BLaER1 (cell line): ENCODE results near the gene PSME2.
A peak's percentile ranks its signal among the peaks of the same experiment; 100 is the strongest.

Source experiments
- H3K27ac ChIP-seq: shearing (Covaris generic); formaldehyde crosslinking; 2 replicates; pipeline ENCODE4 v1.8.1; 2022
- H3K27me3 ChIP-seq: shearing (Covaris generic); formaldehyde crosslinking; 2 replicates; pipeline ENCODE4 v1.8.1; 2022
- H3K36me3 ChIP-seq: shearing (Covaris generic); formaldehyde crosslinking; 2 replicates; pipeline ENCODE4 v1.8.1; 2022
- H3K4me1 ChIP-seq: shearing (Covaris generic); formaldehyde crosslinking; 2 replicates; pipeline ENCODE4 v1.8.1; 2022
- H3K4me2 ChIP-seq: shearing (Covaris generic); formaldehyde crosslinking; 2 replicates; pipeline ENCODE4 v1.8.1; 2022
- H3K4me3 ChIP-seq: shearing (Covaris generic); formaldehyde crosslinking; 2 replicates; pipeline ENCODE4 v1.8.1; 2022
- H3K9ac ChIP-seq: shearing (Covaris generic); formaldehyde crosslinking; 2 replicates; pipeline ENCODE4 v1.8.1; 2022
- H3K9me3 ChIP-seq: shearing (Covaris generic); formaldehyde crosslinking; 2 replicates; pipeline ENCODE4 v1.8.1; 2022
- H4K20me1 ChIP-seq: shearing (Covaris generic); formaldehyde crosslinking; 2 replicates; pipeline ENCODE4 v1.8.1; 2022
- Cebpa-rat ChIP-seq: shearing (Covaris generic); IDR thresholded peaks from 2 replicates; pipeline ENCODE4 v1.8.1; 2022

Gene PSME2

DNA sequence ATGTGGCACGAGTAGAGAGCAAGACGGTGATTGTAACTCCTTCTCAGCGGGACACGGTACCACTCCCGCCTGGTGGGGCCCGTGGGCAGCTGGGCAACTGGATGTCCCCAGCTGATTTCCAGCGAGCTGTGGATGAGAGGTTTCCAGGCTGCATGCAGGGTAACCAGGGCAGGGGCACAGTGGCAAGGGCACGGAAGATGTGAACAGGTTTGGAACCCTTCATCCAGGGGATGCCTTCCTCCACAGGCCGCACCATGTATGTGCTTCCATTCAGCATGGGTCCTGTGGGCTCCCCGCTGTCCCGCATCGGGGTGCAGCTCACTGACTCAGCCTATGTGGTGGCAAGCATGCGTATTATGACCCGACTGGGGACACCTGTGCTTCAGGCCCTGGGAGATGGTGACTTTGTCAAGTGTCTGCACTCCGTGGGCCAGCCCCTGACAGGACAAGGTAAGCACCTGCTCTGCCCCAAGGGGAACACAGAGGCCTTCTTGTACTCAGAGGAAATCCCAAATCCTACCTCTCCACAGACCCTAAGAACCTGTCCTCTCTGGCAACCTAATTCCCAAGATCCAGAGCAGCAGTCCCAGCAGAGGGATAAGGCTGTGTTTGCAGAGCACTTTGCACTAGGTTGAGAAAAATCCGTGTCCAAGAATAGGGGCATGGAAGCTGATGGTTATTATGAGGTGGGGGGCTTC lies 48.0 kb downstream of the PSME2 start:
- Histone ChIP-seq H3K27ac (no peak overlapping the region), H4K20me1 (no peaks in the 10 kb centered on the region), H3K27me3 (no peaks in the 10 kb centered on the region), H3K4me2 (no peak overlapping the region), H3K9me3 (peaks cover 10% of the 10 kb centered on the region), H3K9ac (no peak overlapping the region), H3K4me1 (peaks cover 26% of the 10 kb centered on the region), H3K4me3 (no peak overlapping the region), H3K36me3 (peaks cover 70% of the 10 kb centered on the region)
- TF ChIP-seq Cebpa-rat: no peak

DNA sequence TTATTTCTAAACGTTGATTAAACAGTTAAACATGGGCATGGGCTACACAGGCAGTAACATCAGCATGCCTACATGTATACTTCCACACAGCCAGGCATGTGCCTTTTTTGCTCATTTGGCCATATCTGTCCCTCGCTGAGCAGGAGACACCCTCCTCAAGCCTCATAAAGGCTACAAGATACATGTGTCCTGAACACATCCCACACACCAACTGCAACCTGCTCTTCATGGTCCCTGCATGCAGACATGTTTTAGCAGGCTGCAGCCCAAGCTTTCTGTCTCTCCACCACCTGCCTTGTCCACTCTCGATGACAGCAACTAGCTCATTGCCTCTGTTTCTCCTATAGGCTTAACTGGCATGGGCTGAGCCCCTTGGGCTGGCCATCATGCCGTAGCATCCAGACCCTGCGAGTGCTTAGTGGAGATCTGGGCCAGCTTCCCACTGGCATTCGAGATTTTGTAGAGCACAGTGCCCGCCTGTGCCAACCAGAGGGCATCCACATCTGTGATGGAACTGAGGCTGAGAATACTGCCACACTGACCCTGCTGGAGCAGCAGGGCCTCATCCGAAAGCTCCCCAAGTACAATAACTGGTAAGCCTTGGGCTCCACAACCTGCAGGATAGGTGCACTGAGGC lies 49.7 kb downstream of the PSME2 start:
- H3K36me3 ChIP-seq: peaks cover 53% of the 10 kb centered on the region
- H3K4me1 ChIP-seq: peaks cover 41% of the 10 kb centered on the region
- no peak for TF ChIP-seq Cebpa-rat
- H3K4me2 ChIP-seq: peak overlapping the region; percentile 95; the same call in 1 of the 2 replicates
- H3K27me3 ChIP-seq: no peaks in the 10 kb centered on the region
- no peak overlapping the region for H3K27ac ChIP-seq
- H4K20me1 ChIP-seq: no peaks in the 10 kb centered on the region
- H3K9me3 ChIP-seq: no peaks in the 10 kb centered on the region
- H3K9ac ChIP-seq: no peak overlapping the region
- H3K4me3 ChIP-seq: no peak overlapping the region

DNA sequence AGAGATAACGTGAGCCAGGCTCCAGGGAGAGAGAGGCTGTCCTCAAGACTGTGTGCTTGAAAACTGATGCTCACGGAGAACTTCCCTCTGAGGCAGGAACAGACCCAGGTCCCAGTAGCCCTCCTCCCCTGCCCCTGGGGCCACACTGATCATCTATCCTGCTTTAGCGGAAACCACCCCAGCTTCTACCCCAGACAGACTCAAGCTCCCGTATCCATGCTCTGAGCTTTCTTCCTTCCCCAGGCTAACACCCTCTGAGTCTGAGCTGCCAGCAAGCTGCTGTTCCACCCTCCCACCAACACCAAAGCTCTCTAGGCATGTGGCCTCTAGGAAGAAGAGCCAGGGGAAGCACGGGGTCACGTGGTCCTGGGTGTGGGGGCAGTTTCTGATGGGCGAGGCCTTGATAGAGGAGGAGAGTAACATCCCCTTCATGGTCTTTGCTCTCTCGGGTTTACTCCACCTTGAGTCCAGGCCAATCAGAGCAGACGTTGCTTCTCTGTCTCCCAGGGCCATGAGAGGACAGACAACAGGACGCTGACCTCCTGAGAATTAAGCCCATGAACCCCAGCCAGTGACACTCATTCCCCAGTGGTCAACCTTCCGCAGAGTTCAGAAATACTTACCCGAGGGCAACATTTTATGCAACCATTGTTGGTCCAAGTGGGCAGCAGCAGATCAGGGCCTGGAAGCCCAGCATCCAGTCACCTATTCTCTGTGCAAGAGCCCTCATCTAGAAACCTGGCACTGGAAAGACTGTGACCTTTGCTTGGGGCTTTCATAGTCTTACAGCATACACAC lies 50.9 kb downstream of the PSME2 start:
- no peaks in the 10 kb centered on the region for H4K20me1 ChIP-seq
- peak overlapping the region; percentile 95 for H3K9ac ChIP-seq
- no peak for TF ChIP-seq Cebpa-rat
- no peaks in the 10 kb centered on the region for H3K9me3 ChIP-seq
- H3K27me3 ChIP-seq: no peaks in the 10 kb centered on the region
- peak overlapping the region; percentile 98 for H3K27ac ChIP-seq
- peaks cover 47% of the 10 kb centered on the region for H3K4me1 ChIP-seq
- H3K4me3 ChIP-seq: peak overlapping the region; percentile 82
- peak overlapping the region; percentile 95 for H3K4me2 ChIP-seq
- H3K36me3 ChIP-seq: peaks cover 41% of the 10 kb centered on the region

DNA sequence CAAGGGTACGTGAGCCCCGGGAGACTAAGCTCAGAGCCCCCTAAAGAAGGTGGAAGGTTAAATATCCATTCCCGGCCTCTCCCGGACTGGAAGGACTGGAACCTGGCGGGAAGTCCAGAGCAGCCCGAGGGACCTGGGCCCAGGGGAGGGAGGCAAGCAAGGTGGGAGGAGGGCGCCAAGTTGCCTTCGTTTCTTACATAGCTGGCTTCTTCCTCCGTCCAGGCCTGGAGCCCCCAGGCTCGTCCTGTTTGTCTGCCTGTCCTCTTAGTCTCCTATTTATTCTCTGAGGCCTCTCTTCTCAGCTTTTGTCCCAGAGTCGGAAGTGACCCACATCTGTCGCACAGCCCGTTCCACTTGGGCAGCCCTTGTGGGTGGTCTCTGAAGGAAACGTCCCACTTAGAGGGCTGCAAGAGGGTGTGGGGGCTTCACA lies 51.6 kb downstream of the PSME2 start:
- TF ChIP-seq Cebpa-rat: no peak
- peaks cover 35% of the 10 kb centered on the region for H3K36me3 ChIP-seq
- H3K27ac ChIP-seq: peak overlapping the region; percentile 98
- H3K27me3 ChIP-seq: no peaks in the 10 kb centered on the region
- H4K20me1 ChIP-seq: no peaks in the 10 kb centered on the region
- H3K4me1 ChIP-seq: peaks cover 52% of the 10 kb centered on the region
- H3K9ac ChIP-seq: peak overlapping the region; percentile 95
- peak overlapping the region; percentile 95 for H3K4me2 ChIP-seq
- peak overlapping the region; percentile 82 for H3K4me3 ChIP-seq
- H3K9me3 ChIP-seq: no peaks in the 10 kb centered on the region

DNA sequence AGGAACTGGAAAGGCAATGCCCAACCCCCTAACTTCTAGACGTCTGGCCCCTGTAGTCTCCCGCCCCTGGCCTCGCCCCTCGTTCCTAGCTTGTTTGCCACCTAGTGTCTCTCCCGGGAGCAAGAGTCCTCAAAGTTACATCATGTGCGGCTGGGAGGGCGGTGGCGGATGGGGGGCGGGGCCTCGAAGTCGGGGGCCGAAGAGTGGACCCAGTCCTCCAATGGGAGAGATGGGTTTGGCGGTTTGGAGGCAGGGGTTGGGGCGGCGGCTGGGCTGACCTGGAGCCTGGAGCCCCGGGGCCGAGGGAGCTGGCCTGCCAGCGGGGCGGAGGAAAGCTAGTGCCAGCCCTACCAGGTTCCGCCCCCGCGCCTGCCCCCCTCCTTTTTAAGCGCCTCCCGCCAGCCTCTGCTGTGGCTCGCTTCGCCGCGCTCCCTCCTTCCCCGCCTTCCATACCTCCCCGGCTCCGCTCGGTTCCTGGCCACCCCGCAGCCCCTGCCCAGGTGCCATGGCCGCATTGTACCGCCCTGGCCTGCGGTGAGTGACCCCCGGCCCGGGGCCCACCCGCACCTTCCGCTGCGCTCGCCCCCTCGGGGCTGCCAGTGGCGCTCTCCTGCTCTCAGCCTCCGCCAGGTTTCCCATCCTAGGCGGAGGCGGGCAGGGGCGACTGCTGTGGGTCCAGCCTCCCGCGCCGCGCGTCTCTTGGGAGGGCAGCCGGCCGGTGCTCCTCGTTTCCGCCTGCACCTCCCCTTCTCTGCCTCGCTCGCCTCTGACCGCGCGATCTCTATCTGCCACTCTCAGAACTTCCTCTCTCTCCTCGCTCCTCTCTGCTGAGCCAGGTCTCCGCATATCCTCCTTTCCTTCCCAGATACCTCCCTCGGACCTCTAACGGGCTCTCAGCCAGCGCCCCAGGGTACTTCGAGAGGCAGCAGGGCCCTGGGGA lies 52.2 kb downstream of the PSME2 start, which contains the start of gene PCK2:
Gene PCK2, plus strand, starts transcription at position 411 of the 940 bp plus-strand sequence. Its CDS starts 95 bp downstream, at position 506.
- H3K36me3 ChIP-seq: peaks cover 28% of the 10 kb centered on the region
- peaks cover 52% of the 10 kb centered on the region for H3K4me1 ChIP-seq
- peak within 1 kb of the TSS; percentile 82 for H3K4me3 ChIP-seq
- no peak for TF ChIP-seq Cebpa-rat
- peak within 1 kb of the TSS; percentile 95 for H3K4me2 ChIP-seq
- no peaks in the 10 kb centered on the region for H3K9me3 ChIP-seq
- peak within 1 kb of the TSS; percentile 95 for H3K9ac ChIP-seq
- no peaks in the 10 kb centered on the region for H4K20me1 ChIP-seq
- no peaks in the 10 kb centered on the region for H3K27me3 ChIP-seq
- H3K27ac ChIP-seq: peak within 1 kb of the TSS; percentile 98
